Neutrophil (primary cell): Measurements from ENCODE around the gene GZMM.
A peak's percentile ranks its signal among the peaks of the same experiment; 100 is the strongest.
"Not testable (repeated sequence)": the region's sequence is repeated elsewhere in the genome, so short reads cannot be mapped to it uniquely, and the experiment has no call there.

Experiments used
- H3K27ac ChIP-seq: fragments of 200-600 bp; sonication (generic); 2 replicates; pipeline ENCODE4 v1.5.1; 2016; ENCODE audit warnings: mild to moderate bottlenecking, moderate library complexity
- H3K27me3 ChIP-seq: fragments of 200-600 bp; sonication (generic); 2 replicates; pipeline ENCODE4 v1.6.0; 2016; ENCODE audit warnings: mild to moderate bottlenecking
- H3K36me3 ChIP-seq: fragments of 200-600 bp; sonication (generic); 2 replicates; pipeline ENCODE4 v1.5.1; 2017
- H3K4me1 ChIP-seq, 2 experiments: fragments of 200-600 bp in 1 of 2; sonication (generic) in 1 of 2; 1 replicate in 1 of 2; 2 replicates in 1 of 2; pipeline versions ENCODE4 v1.5.1 to v1.6.1; 2013 to 2016; ENCODE audit warnings: low read depth in 1 of 2, low read length in 1 of 2, mild to moderate bottlenecking in 1 of 2, moderate library complexity in 1 of 2; ENCODE audit not compliant: control insufficient read depth in 1 of 2, insufficient read depth in 1 of 2
- H3K4me3 ChIP-seq, 2 experiments: fragments of 200-600 bp in 1 of 2; sonication (generic) in 1 of 2; 1 replicate in 1 of 2; 2 replicates in 1 of 2; pipeline ENCODE4 v1.5.1; 2013 to 2016; ENCODE audit warnings: low read depth in 1 of 2, low read length in 1 of 2, mild to moderate bottlenecking in 1 of 2, moderate library complexity in 1 of 2
- H3K9me3 ChIP-seq: fragments of 200-600 bp; sonication (generic); 2 replicates; pipeline ENCODE4 v1.5.1; 2016
- CTCF ChIP-seq: fragments of 200-600 bp; sonication (generic); IDR thresholded peaks from 2 replicates; pipeline ENCODE4 v1.5.1; 2016; ENCODE audit warnings: antibody characterized with exemption

The GZMM gene

GRCh38 chr19:583198-583967 is 39.5 kb downstream of the GZMM start:
- Histone ChIP-seq H3K4me3 (no peak overlapping the region), H3K36me3 (peaks cover 53% of the 10 kb centered on the region), H3K27me3 (peaks cover 37% of the 10 kb centered on the region), H3K27ac (no peak overlapping the region), H3K9me3 (no peaks in the 10 kb centered on the region), H3K4me1 (no peaks in the 10 kb centered on the region)
- no peak for TF ChIP-seq CTCF

DNA sequence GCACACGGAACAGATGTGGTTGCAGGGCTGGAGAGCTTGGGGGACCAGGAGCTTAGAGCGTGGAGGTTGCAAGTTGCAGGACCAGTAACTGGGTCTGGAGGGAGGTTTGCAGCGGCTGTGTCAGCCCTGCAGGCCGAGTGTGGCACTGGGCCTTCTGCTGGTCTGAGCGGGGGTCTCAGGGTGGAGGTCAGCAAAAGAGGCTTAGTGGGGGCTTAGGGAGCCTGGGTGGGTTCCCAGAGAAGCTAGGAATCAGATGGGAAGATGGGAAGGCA is 40.1 kb downstream of the GZMM start:
- Histone ChIP-seq H3K9me3 (no peaks in the 10 kb centered on the region), H3K4me3 (no peak overlapping the region), H3K36me3 (peaks cover 50% of the 10 kb centered on the region), H3K4me1 (no peaks in the 10 kb centered on the region), H3K27me3 (peaks cover 43% of the 10 kb centered on the region), H3K27ac (no peak overlapping the region)
- TF ChIP-seq CTCF, result no peak

DNA sequence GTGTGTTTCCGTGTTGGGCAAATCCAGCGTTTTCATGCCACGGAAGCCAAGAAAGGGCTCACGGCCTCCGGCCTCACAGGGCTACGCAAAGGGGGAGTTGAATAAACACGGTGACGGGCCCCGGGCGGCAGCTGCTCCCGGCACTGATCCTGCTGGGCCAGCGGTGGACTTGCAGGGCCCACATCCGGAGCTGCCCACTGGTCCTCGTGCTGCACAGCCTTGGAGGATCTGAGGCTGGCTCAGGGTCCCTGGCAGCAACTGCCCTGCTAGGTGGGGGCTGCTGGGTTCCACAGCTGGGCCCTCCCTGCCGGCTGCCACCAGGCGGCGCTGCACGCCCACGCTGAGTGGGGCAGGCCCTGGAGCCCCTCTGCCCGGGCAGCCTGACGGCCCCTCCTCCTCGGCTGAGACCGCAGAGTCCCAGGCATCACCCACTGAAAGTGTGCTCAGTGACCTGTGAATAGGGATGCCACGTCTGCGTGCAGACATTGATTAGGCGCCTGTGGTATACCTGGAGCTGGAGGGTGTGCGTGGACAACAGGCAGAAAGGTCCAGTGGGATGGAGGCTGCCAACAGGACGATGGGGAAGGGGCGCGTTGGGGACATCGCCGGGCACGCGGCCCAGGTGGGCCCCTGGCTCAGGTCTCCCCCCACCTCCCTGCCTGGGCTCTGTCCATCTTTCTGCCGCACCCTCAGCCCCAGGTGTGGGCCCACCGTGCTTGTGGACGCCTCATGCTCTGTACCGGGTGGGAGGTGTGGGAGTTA is 40.6 kb downstream of the GZMM start:
- peak; percentile 73 for TF ChIP-seq CTCF
- Histone ChIP-seq H3K27me3 (peaks cover 48% of the 10 kb centered on the region), H3K27ac (no peak overlapping the region), H3K4me1 (no peaks in the 10 kb centered on the region), H3K36me3 (peaks cover 45% of the 10 kb centered on the region), H3K4me3 (no peak overlapping the region), H3K9me3 (no peaks in the 10 kb centered on the region)

GRCh38 chr19:585146-585545 is 41.3 kb downstream of the GZMM start:
- H3K27ac ChIP-seq, H3K9me3 ChIP-seq, H3K4me1 ChIP-seq, H3K4me3 ChIP-seq: not testable (repeated sequence)
- H3K27me3 ChIP-seq, result peaks cover 50% of the 10 kb centered on the region
- H3K36me3 ChIP-seq, result peaks cover 38% of the 10 kb centered on the region

- TF ChIP-seq CTCF, result no peak
- Histone ChIP-seq H3K4me1 (no peaks in the 10 kb centered on the region), H3K36me3 (peaks cover 33% of the 10 kb centered on the region), H3K27me3 (peaks cover 55% of the 10 kb centered on the region), H3K9me3 (no peaks in the 10 kb centered on the region), H3K27ac (no peak overlapping the region), H3K4me3 (no peak overlapping the region)
Observed at GRCh38 chr19:585551-586110, 41.8 kb downstream of the GZMM start.

GRCh38 chr19:588093-588740 is 44.4 kb downstream of the GZMM start:
- Histone ChIP-seq H3K4me3 (no peak overlapping the region), H3K27ac (no peak overlapping the region)

More at GRCh38 chr19:588093-588740, 44.4 kb downstream of the GZMM start:
- TF ChIP-seq CTCF, result no peak
- H3K9me3 ChIP-seq, result no peaks in the 10 kb centered on the region
- H3K4me1 ChIP-seq, result no peaks in the 10 kb centered on the region
- H3K27me3 ChIP-seq, result peaks cover 81% of the 10 kb centered on the region
- peaks cover 7% of the 10 kb centered on the region for H3K36me3 ChIP-seq
